Adipocyte (in vitro differentiated cells): Measurements from ENCODE around the gene CXCL17.

Experiments used
- DNase-seq: peaks from one replicate; pipeline ENCODE4 v3.0.0-alpha.2; 2015; ENCODE audit warnings: low read depth
- H3K27me3 ChIP-seq: replicated peaks from 2 replicates; pipeline ENCODE4 v1.7.0; 2013; ENCODE audit warnings: mild to moderate bottlenecking, low read length, moderate library complexity; ENCODE audit not compliant: control insufficient read depth, insufficient read depth
- H3K36me3 ChIP-seq: 2 replicates; pipeline ENCODE4 v1.7.0; 2013; ENCODE audit warnings: low read length, mild to moderate bottlenecking, moderate library complexity; ENCODE audit not compliant: control insufficient read depth, insufficient read depth, severe bottlenecking
- H3K4me1 ChIP-seq: 2 replicates; pipeline ENCODE4 v1.7.0; 2013; ENCODE audit warnings: mild to moderate bottlenecking, low read length, moderate library complexity; ENCODE audit not compliant: control insufficient read depth, insufficient read depth
- H3K4me3 ChIP-seq: 2 replicates; pipeline ENCODE4 v1.7.0; 2013; ENCODE audit warnings: mild to moderate bottlenecking, low read length, moderate library complexity
- H3K9ac ChIP-seq: 2 replicates; pipeline ENCODE4 v1.7.0; 2013; ENCODE audit warnings: mild to moderate bottlenecking, low read length, moderate library complexity
- H3K9me3 ChIP-seq: 2 replicates; pipeline ENCODE4 v1.7.0; 2013; ENCODE audit warnings: mild to moderate bottlenecking, low read length, moderate library complexity; ENCODE audit not compliant: control insufficient read depth

CXCL17 gene

GRCh38 chr19:42436006-42436405, 6.7 kb downstream of the CXCL17 start:
- H3K4me1 ChIP-seq = peaks cover 59% of the 10 kb centered on the region
- H3K36me3 ChIP-seq = no peaks in the 10 kb centered on the region
- no peaks in the 10 kb centered on the region for H3K27me3 ChIP-seq
- H3K4me3 ChIP-seq = no peak overlapping the region
- H3K9me3 ChIP-seq = no peaks in the 10 kb centered on the region
- peak; percentile 72 for DNase-seq
- H3K9ac ChIP-seq = peak overlapping the region; percentile 68

- H3K4me3 ChIP-seq = no peak overlapping the region
- peaks cover 52% of the 10 kb centered on the region for H3K4me1 ChIP-seq
- no peaks in the 10 kb centered on the region for H3K27me3 ChIP-seq
- no peak overlapping the region for H3K9ac ChIP-seq
- no peak for DNase-seq
- no peaks in the 10 kb centered on the region for H3K9me3 ChIP-seq
- no peaks in the 10 kb centered on the region for H3K36me3 ChIP-seq
These were observed 7.4 kb downstream of the CXCL17 start for GRCh38 chr19:42435316-42435715.

GRCh38 chr19:42433503-42434260, 9.1 kb downstream of the CXCL17 start:
- Histone ChIP-seq H3K36me3 (no peaks in the 10 kb centered on the region), H3K9me3 (no peaks in the 10 kb centered on the region), H3K4me3 (peak overlapping the region; percentile 25), H3K4me1 (peaks cover 52% of the 10 kb centered on the region), H3K9ac (peak overlapping the region; percentile 11), H3K27me3 (no peaks in the 10 kb centered on the region)
- peak; percentile 41 for DNase-seq

- peaks cover 39% of the 10 kb centered on the region for H3K4me1 ChIP-seq
These were observed 11.3 kb downstream of the CXCL17 start for GRCh38 chr19:42431486-42431885.

GRCh38 chr19:42428676-42429075, 14.1 kb downstream of the CXCL17 start:
- H3K4me3 ChIP-seq = no peak overlapping the region
- H3K4me1 ChIP-seq = peaks cover 23% of the 10 kb centered on the region
- DNase-seq = no peak
- H3K36me3 ChIP-seq = no peaks in the 10 kb centered on the region
- H3K9me3 ChIP-seq = no peaks in the 10 kb centered on the region
- no peak overlapping the region for H3K9ac ChIP-seq
- no peaks in the 10 kb centered on the region for H3K27me3 ChIP-seq

More at GRCh38 chr19:42431486-42431885, 11.3 kb downstream of the CXCL17 start:
- H3K9ac ChIP-seq = no peak overlapping the region
- H3K27me3 ChIP-seq = no peaks in the 10 kb centered on the region
- H3K36me3 ChIP-seq = no peaks in the 10 kb centered on the region
- no peak overlapping the region for H3K4me3 ChIP-seq
- no peaks in the 10 kb centered on the region for H3K9me3 ChIP-seq
- DNase-seq = no peak

- peak; percentile 24 for DNase-seq
- H3K9ac ChIP-seq = no peak within 1 kb of the TSS
- H3K4me3 ChIP-seq = no peak within 1 kb of the TSS
- no peaks in the 10 kb centered on the region for H3K27me3 ChIP-seq
- H3K9me3 ChIP-seq = no peaks in the 10 kb centered on the region
- peaks cover 17% of the 10 kb centered on the region for H3K4me1 ChIP-seq
- H3K36me3 ChIP-seq = no peaks in the 10 kb centered on the region
These were observed 15.4 kb downstream of the CXCL17 start, which contains the start of gene LIPE for GRCh38 chr19:42427313-42427712. Gene LIPE (minus strand): TSS chr19:42427388. CDS start chr19:42427149, 239 bp downstream.

- Histone ChIP-seq H3K4me1 (peaks cover 23% of the 10 kb centered on the region), H3K9me3 (no peaks in the 10 kb centered on the region), H3K9ac (no peak overlapping the region), H3K27me3 (no peaks in the 10 kb centered on the region), H3K4me3 (no peak overlapping the region), H3K36me3 (no peaks in the 10 kb centered on the region)
- DNase-seq = no peak
These were observed 16.1 kb downstream of the CXCL17 start for GRCh38 chr19:42426643-42427042.

GRCh38 chr19:42424712-42425131, 18.0 kb downstream of the CXCL17 start:
- no peaks in the 10 kb centered on the region for H3K36me3 ChIP-seq
- no peaks in the 10 kb centered on the region for H3K9me3 ChIP-seq
- H3K4me1 ChIP-seq = peaks cover 36% of the 10 kb centered on the region
- H3K27me3 ChIP-seq = no peaks in the 10 kb centered on the region
- H3K9ac ChIP-seq = no peak overlapping the region
- DNase-seq = no peak
- no peak overlapping the region for H3K4me3 ChIP-seq

GRCh38 chr19:42424345-42424707, 18.4 kb downstream of the CXCL17 start:
- no peak for DNase-seq
- Histone ChIP-seq H3K27me3 (no peaks in the 10 kb centered on the region), H3K4me3 (peak overlapping the region; percentile 85), H3K9me3 (no peaks in the 10 kb centered on the region), H3K4me1 (peaks cover 36% of the 10 kb centered on the region), H3K9ac (no peak overlapping the region), H3K36me3 (no peaks in the 10 kb centered on the region)

GRCh38 chr19:42423462-42424344, 19.0 kb downstream of the CXCL17 start:
- H3K9ac ChIP-seq = peak overlapping the region; percentile 86
- no peaks in the 10 kb centered on the region for H3K9me3 ChIP-seq
- DNase-seq = peak; percentile 97
- no peaks in the 10 kb centered on the region for H3K27me3 ChIP-seq
- H3K36me3 ChIP-seq = no peaks in the 10 kb centered on the region
- peak overlapping the region; percentile 85 for H3K4me3 ChIP-seq
- H3K4me1 ChIP-seq = peaks cover 36% of the 10 kb centered on the region

GRCh38 chr19:42422901-42423461, 19.8 kb downstream of the CXCL17 start:
- Histone ChIP-seq H3K9me3 (no peaks in the 10 kb centered on the region), H3K27me3 (no peaks in the 10 kb centered on the region), H3K4me3 (peak overlapping the region; percentile 85), H3K9ac (peak overlapping the region; percentile 86), H3K36me3 (no peaks in the 10 kb centered on the region), H3K4me1 (peaks cover 36% of the 10 kb centered on the region)
- DNase-seq = no peak
